ENCODE measurements around the gene POLK. TPM values are rescaled to one million over a fixed set of nuclear protein-coding genes. Genes with fewer than 3 reads are reported as not detected.

POLK gene
- polyA plus RNA-seq (2013): 28.1 TPM

GRCh38 chr5:75511435-75512382, at the start of gene POLK, which contains the start of gene CERT1:
Gene POLK, plus strand, starts transcription at chr5:75511891.
Gene CERT1, minus strand, starts transcription at chr5:75511629. Its CDS starts 422 bp downstream, at chr5:75511207.
- peak; percentile 98 to 99 (median 99) for DNase-seq
- CTCF ChIA-PET: interaction anchor here (0.6 to 1.3 kb wide), 5 partner anchors 9 to 763 kb away, joined by 3 to 4 read pairs (median 3); no protein-coding TSS in a partner anchor
- Histone ChIP-seq H3K4me3 (ENCODE audit: control insufficient read depth in 1 of 7, extremely low read depth in 1 of 7, insufficient read depth in 4 of 7, low read depth in 2 of 7, low read length in 6 of 7) (peak within 1 kb of the TSS; percentile 69 to 97 (median 89)), H3K36me3 (ENCODE audit: control insufficient read depth in 4 of 4, insufficient read depth in 4 of 4, low read length in 3 of 4) (peaks cover 0 to 2% (median under 1%) of the 10 kb centered on the region in 4 experiments), H3K9me3 (ENCODE audit: control extremely low read depth in 1 of 5, control insufficient read depth in 4 of 5, insufficient read depth in 2 of 5, low read depth in 1 of 5, low read length in 4 of 5) (peaks cover 0 to 8% (median 0%) of the 10 kb centered on the region in 5 experiments), H3K4me1 (ENCODE audit: control extremely low read depth in 1 of 4, control insufficient read depth in 4 of 4, insufficient read depth in 4 of 4, low read length in 3 of 4) (peaks cover 2 to 36% (median 19%) of the 10 kb centered on the region in 4 experiments), H3K27ac (ENCODE audit: insufficient read depth in 1 of 2, low read depth in 1 of 2, low read length in 2 of 2, poor library complexity in 1 of 2, severe bottlenecking in 2 of 2) (peak within 1 kb of the TSS; percentile 80 to 92), H3K27me3 (replicated peaks in 2 of 5; ENCODE audit: control insufficient read depth in 4 of 5, insufficient read depth in 5 of 5, low read length in 4 of 5) (no peaks in the 10 kb centered on the region)
- POLR2A ChIA-PET: interaction anchor here (1.2 kb wide), 1 partner anchor 175 kb away, joined by 3 read pairs; the partner anchor contains the start of gene HMGCR
- 0% methylated on average over 45 of the region's 71 CpGs for WGBS (ENCODE audit: insufficient coverage)

- 100% methylated on average over 1 of the region's 2 CpGs for WGBS (ENCODE audit: insufficient coverage)
- ChIA-PET CTCF (no interaction called here), POLR2A (no interaction called here)
- H3K27ac ChIP-seq (ENCODE audit: insufficient read depth in 1 of 2, low read depth in 1 of 2, low read length in 2 of 2, poor library complexity in 1 of 2, severe bottlenecking in 2 of 2): no peak overlapping the region
- H3K27me3 ChIP-seq (replicated peaks in 2 of 5; ENCODE audit: control insufficient read depth in 4 of 5, insufficient read depth in 5 of 5, low read length in 4 of 5): no peaks in the 10 kb centered on the region
- no peak overlapping the region for H3K4me3 ChIP-seq (ENCODE audit: control insufficient read depth in 1 of 7, extremely low read depth in 1 of 7, insufficient read depth in 4 of 7, low read depth in 2 of 7, low read length in 6 of 7)
- peak in 2 of 3 donors; percentile 25 to 50 for DNase-seq
- peaks cover 0 to 8% (median 6%) of the 10 kb centered on the region in 5 experiments for H3K9me3 ChIP-seq (ENCODE audit: control extremely low read depth in 1 of 5, control insufficient read depth in 4 of 5, insufficient read depth in 2 of 5, low read depth in 1 of 5, low read length in 4 of 5)
- peaks cover 0 to 6% (median 3%) of the 10 kb centered on the region in 4 experiments for H3K36me3 ChIP-seq (ENCODE audit: control insufficient read depth in 4 of 4, insufficient read depth in 4 of 4, low read length in 3 of 4)
- H3K4me1 ChIP-seq (ENCODE audit: control extremely low read depth in 1 of 4, control insufficient read depth in 4 of 4, insufficient read depth in 4 of 4, low read length in 3 of 4): peaks cover 0 to 6% (median 4%) of the 10 kb centered on the region in 4 experiments
Measured at GRCh38 chr5:75463726-75464125, 48.0 kb upstream of the POLK start.

GRCh38 chr5:75465480-75465879, 46.2 kb upstream of the POLK start:
- no peak for DNase-seq
- Histone ChIP-seq H3K9me3 (ENCODE audit: control extremely low read depth in 1 of 5, control insufficient read depth in 4 of 5, insufficient read depth in 2 of 5, low read depth in 1 of 5, low read length in 4 of 5) (peaks cover 6 to 23% (median 8%) of the 10 kb centered on the region in 5 experiments), H3K4me3 (ENCODE audit: control insufficient read depth in 1 of 7, extremely low read depth in 1 of 7, insufficient read depth in 4 of 7, low read depth in 2 of 7, low read length in 6 of 7) (no peak overlapping the region), H3K4me1 (ENCODE audit: control extremely low read depth in 1 of 4, control insufficient read depth in 4 of 4, insufficient read depth in 4 of 4, low read length in 3 of 4) (peaks cover 0 to 6% (median 4%) of the 10 kb centered on the region in 4 experiments), H3K36me3 (ENCODE audit: control insufficient read depth in 4 of 4, insufficient read depth in 4 of 4, low read length in 3 of 4) (peaks cover 0 to 4% (median 1%) of the 10 kb centered on the region in 4 experiments), H3K27ac (ENCODE audit: insufficient read depth in 1 of 2, low read depth in 1 of 2, low read length in 2 of 2, poor library complexity in 1 of 2, severe bottlenecking in 2 of 2) (peak overlapping the region in 1 of 2 experiments; percentile 1), H3K27me3 (replicated peaks in 2 of 5; ENCODE audit: control insufficient read depth in 4 of 5, insufficient read depth in 5 of 5, low read length in 4 of 5) (no peaks in the 10 kb centered on the region)
- no CpG with 5 or more reads among the region's 1 CpG for WGBS (ENCODE audit: insufficient coverage)
- ChIA-PET CTCF (no interaction called here), POLR2A (no interaction called here)

GRCh38 chr5:75466006-75466716, 45.5 kb upstream of the POLK start:
- H3K9me3 ChIP-seq (ENCODE audit: control extremely low read depth in 1 of 5, control insufficient read depth in 4 of 5, insufficient read depth in 2 of 5, low read depth in 1 of 5, low read length in 4 of 5): peaks cover 6 to 29% (median 8%) of the 10 kb centered on the region in 5 experiments
- peaks cover 0 to 6% (median 4%) of the 10 kb centered on the region in 4 experiments for H3K4me1 ChIP-seq (ENCODE audit: control extremely low read depth in 1 of 4, control insufficient read depth in 4 of 4, insufficient read depth in 4 of 4, low read length in 3 of 4)
- peak overlapping the region in 1 of 2 experiments; percentile 1 for H3K27ac ChIP-seq (ENCODE audit: insufficient read depth in 1 of 2, low read depth in 1 of 2, low read length in 2 of 2, poor library complexity in 1 of 2, severe bottlenecking in 2 of 2)
- no peaks in the 10 kb centered on the region for H3K27me3 ChIP-seq (replicated peaks in 2 of 5; ENCODE audit: control insufficient read depth in 4 of 5, insufficient read depth in 5 of 5, low read length in 4 of 5)
- POLR2A ChIA-PET: no interaction called here
- 100% methylated on average over 1 of the region's 6 CpGs for WGBS (ENCODE audit: insufficient coverage)
- H3K4me3 ChIP-seq (ENCODE audit: control insufficient read depth in 1 of 7, extremely low read depth in 1 of 7, insufficient read depth in 4 of 7, low read depth in 2 of 7, low read length in 6 of 7): no peak overlapping the region
- CTCF ChIA-PET: interaction anchor here (0.8 to 1.4 kb wide), 5 partner anchors 9 to 118 kb away, joined by 3 to 4 read pairs (median 3); no protein-coding TSS in a partner anchor
- peaks cover 0 to 5% (median 2%) of the 10 kb centered on the region in 4 experiments for H3K36me3 ChIP-seq (ENCODE audit: control insufficient read depth in 4 of 4, insufficient read depth in 4 of 4, low read length in 3 of 4)
- DNase-seq: peak in 2 of 3 donors; percentile 18 to 41

GRCh38 chr5:75468593-75468992, 43.1 kb upstream of the POLK start:
- Histone ChIP-seq H3K27me3 (replicated peaks in 2 of 5; ENCODE audit: control insufficient read depth in 4 of 5, insufficient read depth in 5 of 5, low read length in 4 of 5) (no peaks in the 10 kb centered on the region), H3K27ac (ENCODE audit: insufficient read depth in 1 of 2, low read depth in 1 of 2, low read length in 2 of 2, poor library complexity in 1 of 2, severe bottlenecking in 2 of 2) (no peak overlapping the region), H3K36me3 (ENCODE audit: control insufficient read depth in 4 of 4, insufficient read depth in 4 of 4, low read length in 3 of 4) (peaks cover 0 to 8% (median 2%) of the 10 kb centered on the region in 4 experiments), H3K4me1 (ENCODE audit: control extremely low read depth in 1 of 4, control insufficient read depth in 4 of 4, insufficient read depth in 4 of 4, low read length in 3 of 4) (peaks cover 0 to 6% (median 3%) of the 10 kb centered on the region in 4 experiments), H3K9me3 (ENCODE audit: control extremely low read depth in 1 of 5, control insufficient read depth in 4 of 5, insufficient read depth in 2 of 5, low read depth in 1 of 5, low read length in 4 of 5) (peaks cover 6 to 33% (median 10%) of the 10 kb centered on the region in 5 experiments), H3K4me3 (ENCODE audit: control insufficient read depth in 1 of 7, extremely low read depth in 1 of 7, insufficient read depth in 4 of 7, low read depth in 2 of 7, low read length in 6 of 7) (no peak overlapping the region)
- ChIA-PET CTCF (no interaction called here), POLR2A (no interaction called here)
- 83% methylated on average over 1 of the region's 2 CpGs for WGBS (ENCODE audit: insufficient coverage)
- DNase-seq: peak in 1 of 3 donors; percentile 34

- H3K4me3 ChIP-seq (ENCODE audit: control insufficient read depth in 1 of 7, extremely low read depth in 1 of 7, insufficient read depth in 4 of 7, low read depth in 2 of 7, low read length in 6 of 7): no peak overlapping the region
- H3K27me3 ChIP-seq (replicated peaks in 2 of 5; ENCODE audit: control insufficient read depth in 4 of 5, insufficient read depth in 5 of 5, low read length in 4 of 5): no peaks in the 10 kb centered on the region
- H3K9me3 ChIP-seq (ENCODE audit: control extremely low read depth in 1 of 5, control insufficient read depth in 4 of 5, insufficient read depth in 2 of 5, low read depth in 1 of 5, low read length in 4 of 5): peaks cover 6 to 33% (median 10%) of the 10 kb centered on the region in 5 experiments
- 100% methylated on average over 1 of the region's 1 CpG for WGBS (ENCODE audit: insufficient coverage)
- H3K36me3 ChIP-seq (ENCODE audit: control insufficient read depth in 4 of 4, insufficient read depth in 4 of 4, low read length in 3 of 4): peaks cover 0 to 8% (median 2%) of the 10 kb centered on the region in 4 experiments
- H3K27ac ChIP-seq (ENCODE audit: insufficient read depth in 1 of 2, low read depth in 1 of 2, low read length in 2 of 2, poor library complexity in 1 of 2, severe bottlenecking in 2 of 2): no peak overlapping the region
- H3K4me1 ChIP-seq (ENCODE audit: control extremely low read depth in 1 of 4, control insufficient read depth in 4 of 4, insufficient read depth in 4 of 4, low read length in 3 of 4): peaks cover 0 to 6% (median 3%) of the 10 kb centered on the region in 4 experiments
- POLR2A ChIA-PET: no interaction called here
- CTCF ChIA-PET: no interaction called here
- no peak for DNase-seq
Measured at GRCh38 chr5:75469017-75469416, 42.7 kb upstream of the POLK start.

Data from common myeloid progenitor, CD34-positive (primary cell).